Transverse colon (tissue), 3 donors: Measurements from ENCODE around the gene IL3.

Source experiments
- EP300 ChIP-seq: sonication (generic); formaldehyde crosslinking; IDR thresholded peaks from one replicate; pipeline ENCODE4 v1.6.1; 2017; ENCODE audit warnings: antibody characterized with exemption, low read depth
- TF ChIP-seq, protein P1 (sequence below), 5 experiments: fragments of 200-600 bp in 3 of 5; fragments of 450-650 bp in 2 of 5; sonication (generic) in 3 of 5; IDR thresholded peaks; 1 replicate in 2 of 5; 2 replicates in 3 of 5; pipeline ENCODE4 v1.5.1; 2016 to 2017; ENCODE audit warnings: antibody characterized with exemption in 5 of 5, inconsistent platforms in 3 of 5, mild to moderate bottlenecking in 2 of 5, moderate library complexity in 1 of 5

DNA sequence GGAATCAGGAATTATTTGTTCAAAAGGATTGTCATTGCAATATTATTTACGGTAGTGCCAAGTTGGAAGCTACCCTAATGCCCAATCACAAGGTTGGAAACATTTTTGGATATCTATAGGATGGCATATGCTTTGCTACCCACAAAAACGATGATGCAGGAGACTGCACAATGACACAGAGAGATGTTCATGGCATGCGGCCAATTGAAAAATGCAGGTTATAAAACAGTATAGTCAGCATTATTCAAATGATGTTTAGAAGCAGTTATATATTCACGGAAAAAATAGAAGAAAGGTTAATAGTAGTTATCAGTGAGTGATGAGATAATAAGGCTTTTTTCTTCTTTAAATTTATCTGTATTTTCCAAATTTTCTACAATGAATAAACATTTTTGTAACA is 43.1 kb upstream of the IL3 start:
- no peak for TF ChIP-seq EP300
- TF ChIP-seq, protein P1, sequence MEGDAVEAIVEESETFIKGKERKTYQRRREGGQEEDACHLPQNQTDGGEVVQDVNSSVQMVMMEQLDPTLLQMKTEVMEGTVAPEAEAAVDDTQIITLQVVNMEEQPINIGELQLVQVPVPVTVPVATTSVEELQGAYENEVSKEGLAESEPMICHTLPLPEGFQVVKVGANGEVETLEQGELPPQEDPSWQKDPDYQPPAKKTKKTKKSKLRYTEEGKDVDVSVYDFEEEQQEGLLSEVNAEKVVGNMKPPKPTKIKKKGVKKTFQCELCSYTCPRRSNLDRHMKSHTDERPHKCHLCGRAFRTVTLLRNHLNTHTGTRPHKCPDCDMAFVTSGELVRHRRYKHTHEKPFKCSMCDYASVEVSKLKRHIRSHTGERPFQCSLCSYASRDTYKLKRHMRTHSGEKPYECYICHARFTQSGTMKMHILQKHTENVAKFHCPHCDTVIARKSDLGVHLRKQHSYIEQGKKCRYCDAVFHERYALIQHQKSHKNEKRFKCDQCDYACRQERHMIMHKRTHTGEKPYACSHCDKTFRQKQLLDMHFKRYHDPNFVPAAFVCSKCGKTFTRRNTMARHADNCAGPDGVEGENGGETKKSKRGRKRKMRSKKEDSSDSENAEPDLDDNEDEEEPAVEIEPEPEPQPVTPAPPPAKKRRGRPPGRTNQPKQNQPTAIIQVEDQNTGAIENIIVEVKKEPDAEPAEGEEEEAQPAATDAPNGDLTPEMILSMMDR (IDR thresholded peaks at IDR 0.05), result no peak
